Esophagus squamous epithelium (tissue), 4 donors: Measurements from ENCODE around the gene PPME1.

Source experiments
- CTCF ChIP-seq, 6 experiments: fragments of 450-650 bp in 4 of 6; fragments of 200-600 bp in 2 of 6; sonication (generic) in 2 of 6; IDR thresholded peaks; one replicate each; pipeline ENCODE4 v1.5.1; 2016 to 2019; ENCODE audit warnings: antibody characterized with exemption in 6 of 6, mild to moderate bottlenecking in 4 of 6, moderate library complexity in 4 of 6
- POLR2A ChIP-seq, 4 donors: fragments of 450-650 bp; IDR thresholded peaks; one replicate each; pipeline ENCODE4 v1.6.1; 2017; ENCODE audit warnings: antibody characterized with exemption in 4 of 4, mild to moderate bottlenecking in 4 of 4, moderate library complexity in 3 of 4

- TF ChIP-seq POLR2A (IDR thresholded peaks at IDR 0.05) (no peak), CTCF (IDR thresholded peaks at IDR 0.05) (no peak)
Measured at GRCh38 chr11:74253361-74253760, 82.3 kb downstream of the PPME1 start.
